GM20431 (cell line): ENCODE results near the gene CD248.

ENCODE experiments used
- in situ Hi-C: fragments of 300-500 bp; cut with MseI, MboI; formaldehyde crosslinking; loops from one replicate; pipeline ENCODE4 v1.15.0; 2020; ENCODE audit warnings: low sequenced_read_pairs; ENCODE audit not compliant: unreplicated experiment

The CD248 gene

DNA sequence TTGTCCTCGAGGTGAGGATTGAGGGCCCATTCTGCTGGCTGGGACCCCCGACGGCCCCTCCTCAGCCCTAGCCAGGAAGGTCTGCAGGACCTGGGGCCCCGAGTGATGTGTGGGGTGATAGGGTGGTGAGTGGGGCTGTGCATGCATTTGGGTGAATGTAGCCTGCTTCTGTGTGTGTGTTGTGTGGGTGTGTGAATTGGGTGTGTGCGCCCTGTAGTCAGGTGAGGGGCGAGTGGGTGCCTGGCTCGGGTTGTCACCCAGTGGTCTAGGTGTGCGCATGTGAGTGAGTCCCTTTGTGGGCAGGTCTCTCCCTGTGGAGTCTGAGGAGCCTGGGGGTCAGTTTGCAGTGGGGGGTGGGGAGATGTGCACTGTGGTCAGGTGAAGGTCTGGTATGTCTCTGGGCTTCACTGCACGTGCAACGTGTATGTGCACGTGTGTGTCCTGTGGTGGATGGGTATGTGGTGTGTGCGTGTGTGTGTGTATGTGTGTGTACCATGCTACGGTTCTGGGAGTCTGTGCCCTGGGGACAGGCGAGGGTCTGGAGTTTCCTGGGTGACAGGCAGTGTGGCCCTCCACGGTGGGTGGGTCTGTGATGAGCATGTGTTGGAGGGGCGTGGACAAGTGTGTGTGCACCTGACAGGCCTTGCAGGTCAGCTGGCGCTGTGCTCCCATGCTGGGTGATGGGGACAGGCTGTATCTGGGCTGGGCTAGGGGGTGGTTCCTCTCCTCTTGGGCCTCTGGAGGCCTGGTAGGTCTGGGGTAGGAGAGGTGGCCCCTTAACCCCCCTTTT lies 24.1 kb downstream of the CD248 start:
- in situ Hi-C loops = no loop called here

DNA sequence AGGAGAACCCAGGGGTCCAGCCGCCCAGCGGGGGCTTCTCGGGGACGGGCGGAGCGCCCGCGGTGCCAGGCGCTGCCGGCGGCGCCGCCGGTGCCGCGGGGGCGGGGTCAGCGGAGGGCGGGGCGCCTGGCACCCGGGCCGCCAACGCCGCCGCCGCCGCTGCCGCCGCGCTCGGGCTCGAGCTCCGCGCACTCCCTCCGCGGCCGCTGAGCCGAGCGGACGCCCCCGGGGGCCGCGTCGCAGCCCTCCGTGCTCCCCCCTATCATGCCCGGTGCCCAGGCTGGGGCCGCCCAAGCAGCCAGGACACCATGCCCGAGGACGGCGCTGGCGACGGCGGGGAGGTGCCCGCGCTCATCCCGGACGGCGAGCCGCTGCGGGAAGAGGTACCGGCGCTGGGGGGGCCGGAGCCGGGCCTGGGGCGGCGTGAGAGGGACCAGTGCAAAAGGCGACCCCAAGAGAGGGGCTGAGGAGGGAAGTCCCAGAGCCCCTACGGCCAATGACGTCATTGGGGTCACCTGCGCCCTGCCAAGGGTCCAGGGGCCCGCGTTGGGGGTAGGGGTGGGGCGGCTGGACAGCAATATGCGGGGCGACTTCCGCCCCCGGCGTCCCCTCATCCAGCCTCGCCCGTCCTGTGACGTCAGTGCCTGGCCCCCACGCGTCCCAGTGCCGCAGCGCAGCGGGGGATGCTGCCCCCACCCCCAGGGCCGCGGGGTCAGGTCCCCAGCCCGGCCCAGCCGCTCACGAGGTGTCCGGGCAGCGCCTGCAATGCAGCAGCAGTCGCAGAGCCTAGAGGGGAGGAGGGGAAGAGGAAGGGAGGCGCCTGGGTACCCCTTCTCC lies 24.9 kb downstream of the CD248 start, which contains the start of gene TMEM151A:
Gene TMEM151A (plus strand): TSS at position 189 of the 837 bp plus-strand sequence. CDS start 120 bp downstream, at position 309.
- in situ Hi-C loops = no loop called here

DNA sequence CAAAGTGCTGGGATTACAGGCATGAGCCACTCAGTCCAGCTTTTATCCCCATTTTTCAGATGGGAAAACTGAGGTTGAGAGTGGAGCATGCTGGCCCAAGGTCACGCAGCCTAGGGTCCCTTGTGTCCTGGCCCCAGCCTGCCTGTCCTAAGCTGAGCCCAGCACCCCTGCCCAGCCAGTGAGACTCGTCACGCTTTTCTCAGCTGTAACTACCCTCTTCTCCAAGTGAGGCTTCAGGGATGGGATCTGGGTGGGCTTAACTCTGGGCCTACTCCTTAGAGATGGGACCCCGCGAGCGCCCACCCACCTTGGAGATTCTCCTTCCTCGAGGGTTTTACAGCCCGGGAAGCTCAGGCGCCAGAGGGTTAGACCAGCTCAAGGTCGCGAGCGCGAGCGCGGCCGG lies 25.5 kb downstream of the CD248 start:
- in situ Hi-C loops = no loop called here

DNA sequence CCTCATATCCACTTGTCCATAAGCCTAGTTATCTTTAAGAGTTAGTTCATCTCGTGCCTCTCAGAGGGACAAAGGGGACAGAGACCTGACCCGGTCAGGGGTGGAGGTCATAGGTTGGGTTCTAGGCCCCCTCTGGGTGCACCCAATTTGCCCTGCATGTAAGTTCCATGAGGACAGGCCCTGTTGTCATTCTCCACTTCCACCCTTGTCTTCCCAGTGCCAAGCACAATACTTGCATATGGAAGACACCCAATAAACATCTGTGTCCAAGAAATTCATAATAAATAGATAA lies 26.6 kb downstream of the CD248 start:
- in situ Hi-C loops = no loop called here

DNA sequence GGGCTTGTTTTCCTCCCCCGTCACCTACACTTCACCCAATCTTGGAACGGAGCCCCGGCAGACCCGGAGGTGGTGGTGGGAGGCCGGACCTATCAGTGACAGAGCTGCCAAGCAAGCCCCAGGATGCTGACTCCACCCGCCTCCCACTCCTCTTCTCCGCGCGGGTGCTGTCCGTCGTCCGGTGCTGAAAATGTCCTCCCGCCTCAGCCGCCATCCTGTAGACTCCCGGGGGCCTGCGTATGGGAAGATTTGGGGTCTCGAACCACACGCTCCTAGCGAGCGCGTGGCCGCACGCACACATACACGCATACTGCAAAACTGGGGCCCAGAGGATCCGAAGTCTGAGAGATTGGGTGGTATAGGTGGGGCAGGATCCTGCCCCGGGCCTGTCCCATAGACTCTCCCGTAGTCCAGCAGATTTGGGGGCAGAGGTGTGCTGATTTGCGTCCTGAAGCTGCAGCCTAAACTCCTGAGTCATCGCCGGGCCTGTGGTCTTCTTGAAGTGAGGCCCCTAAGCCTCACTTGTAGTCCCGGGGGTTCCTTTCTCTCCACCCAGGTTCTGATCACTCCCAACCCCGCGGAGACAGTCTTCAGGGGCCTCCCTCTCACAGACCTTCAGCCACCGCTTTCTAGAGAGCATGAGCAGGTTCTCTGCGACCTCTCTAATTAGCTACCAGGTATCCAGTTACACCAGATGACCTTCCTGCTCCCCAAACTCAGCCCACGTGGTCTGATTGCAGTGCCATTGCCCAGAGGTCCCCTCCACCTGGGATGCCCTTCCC lies 27.1 kb downstream of the CD248 start:
- in situ Hi-C loops = no loop called here

DNA sequence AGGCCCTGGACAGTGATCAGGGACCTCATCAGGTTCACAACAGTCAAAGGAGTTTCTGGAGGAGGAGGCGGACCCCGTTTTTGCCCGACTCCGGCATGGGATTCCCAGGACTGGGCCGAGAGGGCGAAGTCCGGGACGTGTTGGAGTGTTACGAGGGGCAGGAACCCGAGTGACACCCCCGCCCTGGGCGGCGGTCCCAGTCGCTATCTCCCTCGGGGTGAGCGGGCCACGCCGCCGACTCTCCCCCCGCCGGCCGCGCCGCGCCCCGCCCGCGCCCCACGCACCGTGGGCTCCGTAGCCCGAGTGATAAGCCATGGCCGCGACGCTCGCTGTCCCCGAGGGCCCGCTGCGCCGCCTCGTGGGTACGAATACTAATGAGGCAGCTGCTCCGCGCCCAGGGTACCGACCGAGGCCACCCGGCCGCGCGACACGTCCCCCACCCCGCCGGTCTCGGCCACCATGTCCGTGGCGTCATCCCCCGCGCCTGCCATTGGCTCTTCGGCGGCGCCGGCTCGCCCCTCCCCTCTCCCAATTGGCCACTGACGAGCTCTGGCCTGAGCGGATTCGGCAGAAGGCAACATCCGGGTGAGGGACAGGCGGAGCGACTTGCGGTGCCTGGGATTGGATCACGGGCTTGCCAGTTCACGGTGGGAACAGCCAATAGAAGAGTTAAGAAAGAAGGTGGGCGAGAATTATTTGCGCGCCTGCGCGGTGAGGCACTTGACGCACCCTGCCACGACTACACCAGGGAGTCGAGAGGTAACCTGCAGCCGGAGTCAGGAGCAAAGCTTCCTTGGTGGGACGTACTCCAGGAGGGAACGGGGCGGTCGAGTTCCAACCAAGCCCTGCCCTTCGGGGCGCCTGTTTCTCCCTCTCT lies 27.9 kb downstream of the CD248 start, which contains the start of gene YIF1A:
Gene YIF1A (minus strand): TSS at position 473 of the 877 bp plus-strand sequence. CDS start 158 bp downstream, at position 315.
- in situ Hi-C loops = no loop called here

DNA sequence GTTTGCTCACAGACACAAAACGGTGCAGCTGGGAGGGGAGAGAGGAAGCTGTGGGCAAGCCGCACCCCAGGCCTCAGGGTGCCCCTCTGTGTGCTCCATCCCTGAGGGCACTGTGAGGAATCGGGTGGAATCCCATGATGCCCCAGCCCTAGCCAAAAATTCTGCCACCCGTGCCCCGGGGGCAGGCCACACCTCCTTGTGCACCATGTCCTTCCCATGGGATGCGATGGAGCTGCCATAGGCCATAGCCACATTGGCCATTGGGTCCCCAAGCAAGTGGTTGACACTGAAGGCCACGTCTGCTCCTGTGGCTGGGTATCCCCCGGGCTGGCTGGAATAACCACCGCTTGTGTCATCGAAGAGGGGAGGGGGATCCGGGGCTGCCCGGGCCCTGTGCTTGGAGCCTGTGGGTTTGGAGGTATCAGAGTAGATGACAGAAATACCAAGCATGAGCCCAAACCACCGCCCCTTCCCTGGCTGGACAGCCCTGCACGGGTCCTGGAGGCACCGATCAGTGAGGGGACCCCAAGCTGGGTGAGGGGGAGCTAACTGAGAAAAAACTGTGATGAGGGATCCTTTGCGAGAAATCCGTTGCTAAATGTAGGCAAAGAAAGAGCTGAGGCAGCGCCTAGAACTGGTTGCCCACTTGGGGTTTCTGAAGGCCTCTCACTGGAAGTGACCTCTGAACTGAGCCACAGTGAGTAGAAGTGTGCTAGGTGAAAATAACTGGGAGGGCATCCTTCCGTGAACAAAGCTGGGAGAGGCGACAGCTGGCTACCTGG lies 28.8 kb downstream of the CD248 start:
- in situ Hi-C loops = no loop called here

DNA sequence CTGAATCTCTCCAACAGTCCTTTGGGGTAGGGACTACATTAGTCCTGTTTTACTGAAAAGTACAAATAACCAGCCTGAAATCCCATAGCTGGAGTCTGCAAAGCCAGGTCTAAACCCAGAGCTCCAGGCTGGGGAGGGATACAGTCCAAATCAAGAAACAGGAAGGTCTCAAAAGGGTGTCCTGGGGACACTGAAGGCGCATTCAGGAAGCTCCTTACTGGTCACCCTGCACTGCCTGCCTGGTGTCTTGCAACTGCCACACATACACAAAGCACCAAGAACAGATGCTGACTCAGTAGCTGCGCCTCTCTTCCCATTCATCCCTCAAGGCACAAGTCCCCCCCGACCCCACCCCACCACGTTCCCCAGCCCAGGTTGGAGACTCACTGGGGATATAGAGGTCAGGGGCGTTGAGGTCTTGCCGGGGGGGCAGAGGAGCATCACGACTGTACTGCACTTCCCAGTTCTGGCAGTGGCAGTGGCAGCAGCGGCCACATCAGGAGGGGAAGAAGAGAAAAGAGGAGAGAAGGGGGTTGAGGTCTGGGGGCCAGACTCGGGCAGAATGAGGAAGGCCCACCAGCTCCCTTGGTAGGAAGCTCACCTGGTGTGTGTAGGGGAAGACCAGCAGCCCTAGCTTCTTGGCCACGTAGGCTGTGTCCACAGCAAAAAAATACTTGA lies 29.5 kb downstream of the CD248 start:
- in situ Hi-C loops = no loop called here

DNA sequence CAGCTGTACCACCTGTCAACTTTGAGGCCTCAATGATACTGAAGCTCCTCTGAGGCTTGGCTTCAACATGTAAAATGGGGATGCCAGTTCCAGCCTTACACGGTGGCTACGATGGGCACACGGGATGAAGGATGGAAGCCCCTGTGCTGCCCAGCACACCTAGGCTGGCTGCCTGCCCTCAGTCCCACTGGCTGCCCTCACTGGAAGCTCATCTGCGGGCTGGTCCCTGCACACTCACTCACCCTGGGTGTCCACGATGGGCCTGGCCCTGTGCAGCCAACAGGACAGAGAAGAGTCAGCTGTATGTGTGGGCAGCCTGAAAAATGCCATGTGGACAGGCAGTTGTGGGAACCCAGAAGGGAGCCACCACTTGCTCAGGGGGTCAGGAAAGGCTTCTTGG lies 30.1 kb downstream of the CD248 start:
- in situ Hi-C loops = no loop called here

DNA sequence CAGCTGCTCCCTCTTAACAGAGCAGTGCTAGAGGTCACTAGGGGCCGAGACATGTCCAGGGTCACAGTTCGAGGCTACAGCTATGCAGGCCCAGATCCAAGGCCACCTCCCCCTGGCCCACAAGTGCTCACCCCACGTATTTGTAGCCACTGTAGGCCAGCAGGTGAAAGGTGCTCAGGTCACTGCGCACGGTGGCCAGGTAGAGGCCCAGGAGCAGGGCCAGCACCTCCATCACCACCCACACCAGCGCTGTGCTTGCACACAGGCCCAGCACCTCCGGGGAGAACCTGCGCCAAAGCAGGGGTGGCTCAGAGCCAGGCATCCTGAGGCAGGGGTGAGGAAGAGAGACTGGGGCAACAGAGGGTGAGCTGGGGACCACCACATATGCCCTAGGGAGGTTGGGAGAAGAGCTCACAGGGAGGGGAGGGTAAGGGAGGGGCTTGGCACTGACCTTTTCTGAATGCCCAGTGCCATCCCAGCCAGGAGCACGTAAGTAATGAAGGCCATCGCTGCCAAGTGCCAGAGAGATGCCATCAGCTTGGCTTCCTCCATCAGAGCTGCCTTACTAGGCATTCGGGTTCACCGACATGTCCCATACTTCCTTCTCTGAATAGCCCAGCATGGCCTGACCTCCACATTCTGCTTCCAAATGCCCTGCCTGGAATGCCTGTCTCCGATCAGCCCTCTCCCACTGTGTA lies 31.4 kb downstream of the CD248 start:
- in situ Hi-C loops = no loop called here

DNA sequence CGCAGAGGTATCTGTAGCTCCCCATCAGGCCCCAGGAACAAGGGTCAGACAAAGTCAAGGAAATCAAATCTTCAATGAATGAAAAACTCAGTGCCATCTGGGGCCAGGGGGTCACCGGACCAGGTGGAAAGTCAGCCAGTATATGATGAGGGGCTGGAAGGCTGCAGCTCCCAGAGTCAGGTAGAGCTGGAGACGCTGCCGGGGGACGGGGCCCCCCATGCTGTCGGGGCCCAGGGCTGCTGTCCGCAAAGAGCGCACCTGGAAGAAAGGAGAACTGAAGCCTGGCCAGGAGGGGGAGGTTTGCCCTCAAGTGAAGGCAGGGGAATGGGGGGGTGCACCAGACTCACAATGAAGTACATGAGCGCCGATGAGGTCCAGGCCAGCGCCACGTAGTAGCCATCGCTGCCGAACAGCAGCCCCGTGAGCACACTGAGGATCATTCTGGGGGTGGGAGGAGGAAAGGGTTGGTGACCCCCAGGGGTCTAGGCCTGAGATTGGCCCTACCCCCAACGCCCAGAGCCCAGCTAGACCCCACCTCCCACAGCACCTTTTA lies 32.2 kb downstream of the CD248 start:
- in situ Hi-C loops = no loop called here

DNA sequence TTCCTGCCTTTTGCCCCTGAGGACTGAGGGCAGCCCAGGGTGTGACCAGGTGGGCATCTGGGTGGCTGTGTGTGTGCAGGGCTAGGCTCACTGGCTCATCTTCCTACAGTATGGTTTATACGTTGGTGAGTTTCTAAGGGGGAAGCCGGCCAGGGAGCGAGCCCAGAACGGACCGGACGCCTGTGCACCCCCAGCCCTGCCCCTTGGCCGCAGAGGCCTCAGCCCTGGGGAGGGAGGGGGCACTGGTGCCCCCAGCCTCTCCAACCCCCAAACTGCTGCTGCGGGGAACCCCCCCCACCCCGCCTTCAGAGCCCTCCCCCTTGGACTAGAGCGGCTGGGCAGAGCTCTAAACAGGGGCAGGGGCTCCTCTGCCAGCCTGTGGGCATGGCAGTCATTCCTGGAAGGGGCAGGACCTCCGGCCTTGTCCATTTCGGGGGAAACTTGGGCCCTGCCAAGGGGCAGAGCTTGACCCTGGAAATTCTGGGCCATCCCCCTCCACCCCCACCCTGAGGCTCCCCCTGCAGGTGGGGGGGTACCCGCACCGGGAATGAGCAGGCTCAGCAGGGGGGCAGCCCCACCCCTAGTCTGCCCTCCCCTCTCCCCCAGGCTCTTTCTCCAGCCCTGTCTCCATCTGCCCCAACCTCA lies 33.3 kb downstream of the CD248 start:
- in situ Hi-C loops = no loop called here

DNA sequence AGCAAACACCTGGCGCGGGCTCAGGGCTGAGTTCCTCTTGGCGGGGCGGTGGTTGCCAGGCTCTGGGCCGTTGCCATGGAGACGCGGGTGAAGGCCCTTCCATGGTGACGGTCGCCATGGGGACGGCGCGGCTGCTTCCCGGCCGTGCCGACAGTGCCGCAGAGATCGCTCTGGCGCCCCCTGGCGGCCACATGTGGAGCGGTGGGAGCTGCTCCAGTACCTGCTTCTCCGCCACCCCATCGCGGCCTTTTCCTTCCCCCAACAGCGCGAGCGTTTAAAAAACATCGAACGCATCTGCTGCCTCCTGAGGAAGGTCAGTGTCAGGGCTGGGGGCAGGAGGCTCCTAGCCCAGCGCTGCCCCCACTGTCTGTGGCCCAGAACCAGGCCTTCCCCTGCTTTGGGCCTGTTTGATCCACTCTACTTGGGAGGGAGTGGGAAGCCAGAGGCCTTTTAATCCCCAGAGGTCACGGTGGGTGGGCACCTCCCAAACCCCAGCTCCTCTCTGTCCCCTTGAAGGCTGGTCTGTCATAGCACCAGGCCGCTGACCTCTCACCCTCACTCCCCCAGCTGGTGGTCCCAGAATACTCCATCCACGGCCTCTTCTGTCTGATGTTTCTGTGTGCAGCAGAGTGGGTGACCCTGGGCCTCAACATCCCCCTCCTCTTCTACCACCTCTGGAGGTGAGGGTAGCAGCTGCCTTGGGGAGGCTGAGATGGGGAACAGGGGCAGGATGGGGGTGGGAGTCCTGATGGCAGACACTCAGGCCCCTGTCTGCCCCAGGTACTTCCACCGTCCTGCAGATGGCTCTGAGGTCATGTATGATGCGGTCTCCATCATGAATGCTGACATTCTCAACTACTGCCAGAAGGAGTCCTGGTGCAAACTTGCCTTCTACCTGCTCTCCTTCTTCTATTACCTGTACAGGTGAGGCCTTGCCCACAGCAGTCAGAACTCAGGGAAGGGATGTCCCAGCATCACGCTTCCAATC lies 34.1 kb downstream of the CD248 start:
- in situ Hi-C loops = no loop called here

DNA sequence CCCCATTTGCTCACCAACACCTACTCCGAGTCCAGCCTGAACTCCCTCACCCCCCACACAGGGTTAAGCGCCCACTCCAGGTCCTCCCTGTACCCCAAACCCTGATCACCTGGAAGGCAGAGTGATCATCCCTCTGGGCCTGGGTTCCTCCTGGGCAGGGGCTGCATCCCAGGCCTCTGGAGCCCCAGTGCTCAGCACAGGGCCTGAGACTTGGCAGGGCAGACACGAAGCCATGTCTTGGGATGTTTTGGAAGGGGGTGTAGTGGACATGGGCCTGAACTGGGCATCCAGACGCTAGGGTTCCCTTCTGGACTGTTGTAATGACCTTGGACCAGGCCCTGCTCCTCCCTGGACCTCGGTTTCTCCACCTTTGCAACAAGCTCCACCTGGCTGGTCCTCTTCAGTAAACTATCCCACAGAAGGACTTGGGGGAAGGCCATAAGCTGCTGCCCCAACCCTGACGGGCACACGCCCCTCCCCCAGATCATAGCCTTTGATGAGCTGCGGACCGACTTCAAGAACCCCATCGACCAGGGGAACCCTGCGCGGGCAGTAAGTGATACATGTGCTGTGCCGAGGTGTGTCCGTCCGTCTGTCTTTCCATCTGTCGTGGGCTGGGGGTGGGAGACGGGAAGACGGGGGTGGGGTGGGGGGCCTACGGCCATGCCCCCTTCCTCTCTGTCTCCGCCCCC lies 34.9 kb downstream of the CD248 start:
- in situ Hi-C loops = no loop called here

DNA sequence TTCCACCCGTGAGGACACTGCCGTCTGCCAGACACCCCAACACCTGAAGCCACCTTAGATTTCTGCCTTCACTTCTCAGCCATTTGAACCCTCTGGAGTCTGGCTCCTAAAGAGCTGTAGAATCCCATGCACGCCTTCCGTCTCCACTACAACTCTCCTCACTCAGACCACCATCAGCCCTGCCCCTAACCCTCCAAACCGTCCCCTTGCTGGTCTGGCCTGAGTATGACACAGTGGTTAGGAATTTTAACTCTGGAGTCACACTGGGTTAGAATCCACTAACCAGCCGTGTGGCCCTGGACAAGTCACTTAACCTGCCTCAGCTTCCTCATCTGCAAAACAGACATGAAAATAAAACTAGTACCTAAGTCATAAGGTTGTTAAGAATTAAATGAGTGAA lies 35.8 kb downstream of the CD248 start:
- in situ Hi-C loops = no loop called here
